Body of pancreas (tissue), 4 donors: ENCODE measurements around the gene GPC2. TPM values are rescaled to one million over a fixed set of nuclear protein-coding genes. Genes with fewer than 3 reads are reported as not detected.
"Not testable (repeated sequence)": the region's sequence is repeated elsewhere in the genome, so short reads cannot be mapped to it uniquely, and the experiment has no call there.

Experiments used
- ATAC-seq: fragments of 150-250 bp; one replicate; pipeline ENCODE4 v1.9.1; 2016
- DNase-seq, 4 donors: peaks; one replicate each; pipeline ENCODE4 v3.0.0-alpha.2; 2019
- H3K27ac ChIP-seq, 4 donors: fragments of 200-600 bp; sonication (generic); 1 replicate in 3 of 4; 2 replicates in 1 of 4; pipeline versions ENCODE4 v1.5.1 to v1.6.1; 2016 to 2019; ENCODE audit warnings: mild to moderate bottlenecking in 1 of 4, mixed read lengths in 1 of 4, moderate library complexity in 1 of 4
- H3K27me3 ChIP-seq, 2 donors: fragments of 200-600 bp; sonication (generic); one replicate each; pipeline ENCODE4 v1.6.0; 2016; ENCODE audit warnings: mild to moderate bottlenecking in 1 of 2
- H3K36me3 ChIP-seq, 2 donors: fragments of 200-600 bp; sonication (generic); replicated peaks in 1 of 2; 2 replicates each; pipeline ENCODE4 v1.5.1; 2016; ENCODE audit warnings: low read depth in 2 of 2; ENCODE audit not compliant: insufficient read depth in 1 of 2
- H3K4me1 ChIP-seq: fragments of 200-600 bp; sonication (generic); one replicate; pipeline ENCODE4 v1.6.0; 2016
- H3K4me3 ChIP-seq, 2 donors: fragments of 200-600 bp; sonication (generic); 1 replicate in 1 of 2; 2 replicates in 1 of 2; pipeline ENCODE4 v1.5.1; 2016 to 2019
- H3K9me3 ChIP-seq, 3 donors: fragments of 200-600 bp; sonication (generic); 1 replicate in 2 of 3; 2 replicates in 1 of 3; pipeline ENCODE4 v1.5.1; 2016
- CTCF ChIP-seq, 7 experiments: fragments of 450-650 bp in 4 of 7; fragments of 200-600 bp in 3 of 7; sonication (generic) in 3 of 7; IDR thresholded peaks; one replicate each; pipeline ENCODE4 v1.5.1; 2016 to 2019; ENCODE audit warnings: antibody characterized with exemption in 7 of 7
- POLR2A ChIP-seq, 3 donors: fragments of 450-650 bp; IDR thresholded peaks; one replicate each; pipeline ENCODE4 v1.6.1; 2016; ENCODE audit warnings: antibody characterized with exemption in 3 of 3, mild to moderate bottlenecking in 2 of 3
- WGBS, 2 donors: methylation state at CpG; one replicate each; pipeline ENCODE4 v1.1.5; 2017; 5-methylcytosine and 5-hydroxymethylcytosine counted together
- intact Hi-C: fragments of 100-400 bp; cut with DNase I; formaldehyde crosslinking; loops from one replicate; pipeline ENCODE4 v1.15.1; 2023
- total RNA-seq, 2 donors: library from RNA; depleted of rRNA; stranded (reverse); fragments of >200 nt; gene quantifications; one replicate each; pipeline ENCODE4 v1.1.0, GENCODE V29; 2016

GPC2 gene
- total RNA-seq, 2 donors from 2014 or later, result 0.99 to 1.6 TPM

- no peak for DNase-seq
- Histone ChIP-seq H3K27ac (no peak overlapping the region), H3K36me3 (no peaks in the 10 kb centered on the region), H3K4me1 (no peaks in the 10 kb centered on the region), H3K27me3 (no peaks in the 10 kb centered on the region), H3K9me3 (no peaks in the 10 kb centered on the region), H3K4me3 (no peak overlapping the region)
- WGBS, 2 donors, result 62 to 64% methylated on average over 3 of the region's 3 CpGs
- intact Hi-C loops, result no loop called here
- TF ChIP-seq CTCF (IDR thresholded peaks at IDR 0.05), result no peak
- no peak for TF ChIP-seq POLR2A (IDR thresholded peaks at IDR 0.05)
- ATAC-seq, result no peak
Measured at GRCh38 chr7:100189061-100189460, 11.9 kb upstream of the GPC2 start.

DNA sequence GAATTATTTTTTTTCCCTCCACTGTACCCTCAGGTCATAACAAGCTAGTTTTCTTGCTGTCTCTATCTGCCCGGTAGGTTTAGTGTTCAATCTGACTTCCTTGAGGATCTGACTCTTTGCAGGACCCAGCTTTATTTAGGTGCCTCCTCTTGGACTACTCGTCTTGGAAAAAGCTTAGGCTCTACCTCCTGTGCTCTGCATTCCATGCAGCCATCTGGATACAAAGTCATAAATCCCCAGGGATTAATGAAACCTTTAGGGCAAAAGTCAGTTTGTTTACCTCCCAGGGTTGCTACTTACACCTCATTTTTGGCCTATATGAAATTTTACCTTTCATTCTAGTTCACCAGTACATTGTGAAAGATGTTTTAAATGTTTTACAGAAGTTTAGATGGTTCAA lies 8.5 kb upstream of the GPC2 start:
- H3K4me1 ChIP-seq, result no peaks in the 10 kb centered on the region
- ATAC-seq (no peak), DNase-seq (no peak)
- intact Hi-C loops, result no loop called here
- no peaks in the 10 kb centered on the region for H3K27me3 ChIP-seq
- no peaks in the 10 kb centered on the region for H3K36me3 ChIP-seq
- no peaks in the 10 kb centered on the region for H3K9me3 ChIP-seq
- no peak overlapping the region for H3K27ac ChIP-seq
- H3K4me3 ChIP-seq, result no peak overlapping the region
- TF ChIP-seq POLR2A (IDR thresholded peaks at IDR 0.05) (no peak), CTCF (IDR thresholded peaks at IDR 0.05) (no peak)
- 77% methylated on average over 2 of the region's 2 CpGs for WGBS, 2 donors

DNA sequence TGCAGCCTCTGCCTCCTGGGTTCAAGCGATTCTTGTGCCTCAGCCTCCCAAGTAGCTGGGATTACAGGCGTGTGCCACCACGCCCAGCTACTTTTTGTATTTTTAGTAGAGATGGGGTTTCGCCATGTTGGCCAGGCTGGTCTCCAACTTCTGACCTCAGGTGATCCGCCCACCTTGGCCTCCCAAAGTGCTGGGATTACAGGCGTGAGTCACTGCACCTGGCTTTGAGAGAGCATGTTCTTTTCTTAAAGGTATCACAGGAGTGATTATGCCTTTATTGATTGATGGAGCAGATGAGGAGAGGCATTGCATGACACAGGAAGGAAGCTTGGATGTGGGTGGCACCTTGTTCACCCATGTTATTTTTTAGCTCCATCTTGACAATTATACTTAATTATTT lies 5.9 kb upstream of the GPC2 start:
- ATAC-seq, H3K36me3 ChIP-seq, H3K4me3 ChIP-seq, intact Hi-C loops, DNase-seq, H3K27me3 ChIP-seq, H3K27ac ChIP-seq, H3K4me1 ChIP-seq, H3K9me3 ChIP-seq: not testable (repeated sequence)
- WGBS, 2 donors, result 69 to 70% methylated on average over 6 of the region's 6 CpGs

GRCh38 chr7:100182616-100183015 lies 5.4 kb upstream of the GPC2 start:
- intact Hi-C loops, H3K27ac ChIP-seq, ATAC-seq, DNase-seq, H3K9me3 ChIP-seq, H3K4me3 ChIP-seq, H3K27me3 ChIP-seq, H3K4me1 ChIP-seq, H3K36me3 ChIP-seq: not testable (repeated sequence)
- 58 to 73% methylated on average over 6 of the region's 6 CpGs for WGBS, 2 donors

- H3K4me3 ChIP-seq, H3K27me3 ChIP-seq, intact Hi-C loops, H3K36me3 ChIP-seq, H3K9me3 ChIP-seq, ATAC-seq, DNase-seq, H3K27ac ChIP-seq: not testable (repeated sequence)
- 82 to 95% methylated on average over 3 of the region's 3 CpGs for WGBS, 2 donors
- peaks cover 13% of the 10 kb centered on the region for H3K4me1 ChIP-seq
Measured at GRCh38 chr7:100180084-100180483, 2.9 kb upstream of the GPC2 start.

DNA sequence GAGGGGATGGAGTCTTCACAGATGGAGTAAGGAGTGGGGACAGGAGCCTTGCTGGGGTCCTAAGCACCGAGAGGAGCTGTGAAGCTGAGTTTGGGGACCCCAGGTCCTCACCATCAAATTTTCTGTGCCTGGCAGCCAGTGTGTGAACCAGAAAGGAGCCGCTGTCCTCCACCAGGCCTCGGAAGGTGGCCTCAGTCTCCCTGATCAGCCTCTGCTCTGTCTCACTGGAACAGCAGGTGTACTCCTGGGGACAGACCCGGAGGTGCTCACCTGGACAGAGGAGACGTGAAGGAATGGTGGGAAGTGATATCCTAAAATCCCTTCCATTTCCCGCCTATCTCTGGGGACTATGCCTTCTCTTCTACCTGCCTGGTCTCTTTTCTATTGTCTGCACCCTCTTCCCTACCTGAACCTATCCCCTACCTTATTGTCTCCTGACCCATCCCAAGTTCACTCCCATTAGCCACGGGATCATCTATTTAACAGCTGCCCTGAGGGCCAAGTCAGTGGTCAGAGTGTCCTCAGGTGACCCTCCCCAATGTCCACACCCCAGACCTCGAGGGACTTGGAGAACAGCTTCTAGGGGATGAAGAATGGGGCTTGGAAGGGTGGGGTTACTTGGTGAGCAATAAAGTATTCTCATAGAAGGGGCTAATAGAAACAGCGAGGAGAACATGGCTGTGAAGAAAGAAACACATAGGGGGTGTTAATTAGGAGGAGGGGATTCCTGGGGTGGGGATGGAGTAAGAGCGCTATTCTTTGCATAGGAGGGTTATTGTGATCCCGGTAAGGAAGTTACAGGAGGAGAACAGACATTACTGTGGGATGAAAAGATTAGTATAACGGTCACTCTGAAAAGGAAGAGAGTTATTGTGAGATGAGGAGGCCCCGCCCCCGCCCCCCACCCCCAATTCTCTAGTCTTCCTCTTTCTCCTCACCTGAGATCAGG lies 811 bp downstream of the GPC2 start:
- H3K9me3 ChIP-seq, result no peaks in the 10 kb centered on the region
- no peak overlapping the region for H3K4me3 ChIP-seq
- TF ChIP-seq CTCF (IDR thresholded peaks at IDR 0.05) (no peak), POLR2A (IDR thresholded peaks at IDR 0.05) (no peak)
- 52 to 56% methylated on average over 14 of the region's 14 CpGs for WGBS, 2 donors
- H3K27ac ChIP-seq, result no peak overlapping the region
- no peak for ATAC-seq
- no peaks in the 10 kb centered on the region for H3K36me3 ChIP-seq
- intact Hi-C loops, result no loop called here
- peaks cover 0 to 13% of the 10 kb centered on the region in 2 donors for H3K27me3 ChIP-seq
- peaks cover 18% of the 10 kb centered on the region for H3K4me1 ChIP-seq
- no peak for DNase-seq
